ENCODE data around the gene MLLT10. TPM values are rescaled to one million over a fixed set of nuclear protein-coding genes. Genes with fewer than 3 reads are reported as not detected.

The MLLT10 gene
- total RNA-seq, 1 donor from 2014 or later: 49.1 TPM

DNA sequence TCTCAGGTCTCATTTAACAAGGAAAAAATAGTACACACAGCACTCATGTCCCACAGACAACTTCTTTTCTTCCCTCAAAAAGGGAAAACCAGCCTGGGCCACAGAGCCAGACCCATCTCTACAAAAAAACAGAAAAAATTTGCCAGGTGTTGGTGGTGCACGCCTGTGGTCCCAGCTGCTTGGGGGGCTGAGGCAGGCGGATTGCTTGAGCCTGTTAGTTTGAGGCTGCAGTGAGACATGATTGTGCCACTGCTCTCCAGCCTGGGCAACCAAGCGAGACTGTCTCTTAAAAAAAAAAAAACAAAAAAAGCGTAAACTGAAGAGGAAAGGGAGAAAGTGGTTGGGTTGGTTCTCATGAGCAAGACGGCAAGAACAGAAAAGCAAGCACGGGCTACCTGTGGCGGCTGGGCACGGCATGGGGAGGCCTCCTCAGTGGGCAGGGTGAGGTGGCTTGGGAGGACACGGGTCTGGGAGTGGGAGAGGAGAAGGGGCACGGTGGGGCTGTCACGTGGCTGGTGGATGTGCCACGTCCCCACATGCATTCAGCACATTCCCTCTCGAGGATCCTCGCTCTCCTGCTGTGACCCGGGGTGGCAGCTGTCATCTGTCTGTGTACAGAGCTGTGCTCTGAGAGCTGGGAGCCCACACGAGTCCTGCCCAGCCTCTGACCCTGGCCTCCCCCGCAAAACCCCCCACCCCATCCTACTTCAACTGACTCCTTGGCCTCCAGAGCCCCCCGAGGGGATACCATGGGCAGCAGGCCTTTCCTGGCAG is 219.7 kb downstream of the MLLT10 start:
- intact Hi-C loops (cut with micrococcal nuclease): no loop called here

DNA sequence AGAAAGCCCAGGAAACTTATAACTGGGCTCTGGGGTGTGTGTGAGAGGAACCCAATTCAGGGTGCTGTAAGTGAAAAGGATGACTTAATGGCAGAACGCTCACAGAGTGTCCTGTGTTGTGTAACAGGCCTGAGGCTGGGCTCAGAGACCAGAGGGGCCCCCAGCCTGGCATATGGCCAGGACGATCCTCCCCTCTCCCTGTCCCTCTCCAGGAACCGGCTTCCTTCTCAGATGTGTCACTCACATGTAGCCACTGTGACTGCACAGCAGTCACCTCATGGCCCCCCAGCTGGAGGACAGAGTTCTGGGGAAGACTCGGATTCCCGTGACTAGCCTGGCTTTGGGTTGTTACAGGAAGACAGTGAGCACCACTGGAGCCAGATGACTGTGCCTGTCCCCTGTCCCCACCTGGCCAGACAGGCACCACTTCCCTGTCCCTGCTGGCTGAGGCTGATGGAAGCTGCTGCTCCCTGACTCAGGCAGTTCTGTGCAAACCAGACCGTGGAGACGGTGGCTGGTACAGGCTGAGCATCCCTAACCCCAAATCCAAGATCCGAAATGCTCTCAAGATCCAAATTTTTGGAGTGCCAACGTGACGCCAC is 220.5 kb downstream of the MLLT10 start:
- intact Hi-C loops (cut with micrococcal nuclease): no loop called here

DNA sequence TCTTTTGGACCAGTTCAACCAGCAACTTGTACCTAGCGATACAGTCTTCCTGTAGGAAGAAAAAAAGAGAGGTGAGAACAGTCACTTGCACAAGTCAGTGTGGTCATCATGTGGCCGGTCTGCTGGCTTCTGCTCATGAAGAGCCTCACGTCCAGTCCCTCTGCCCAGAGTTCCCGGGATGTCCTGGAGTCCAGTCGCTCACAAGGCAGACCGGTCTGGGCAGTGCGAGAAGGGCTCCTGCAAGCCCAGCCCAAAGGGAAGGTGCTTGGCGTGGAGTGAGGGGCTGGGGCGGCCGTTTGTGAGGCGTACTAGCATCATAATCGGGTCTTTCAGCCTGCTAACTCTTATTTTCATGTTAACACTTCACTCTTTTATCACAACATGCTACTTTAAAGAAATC is 222.7 kb downstream of the MLLT10 start:
- intact Hi-C loops (cut with micrococcal nuclease): no loop called here

DNA sequence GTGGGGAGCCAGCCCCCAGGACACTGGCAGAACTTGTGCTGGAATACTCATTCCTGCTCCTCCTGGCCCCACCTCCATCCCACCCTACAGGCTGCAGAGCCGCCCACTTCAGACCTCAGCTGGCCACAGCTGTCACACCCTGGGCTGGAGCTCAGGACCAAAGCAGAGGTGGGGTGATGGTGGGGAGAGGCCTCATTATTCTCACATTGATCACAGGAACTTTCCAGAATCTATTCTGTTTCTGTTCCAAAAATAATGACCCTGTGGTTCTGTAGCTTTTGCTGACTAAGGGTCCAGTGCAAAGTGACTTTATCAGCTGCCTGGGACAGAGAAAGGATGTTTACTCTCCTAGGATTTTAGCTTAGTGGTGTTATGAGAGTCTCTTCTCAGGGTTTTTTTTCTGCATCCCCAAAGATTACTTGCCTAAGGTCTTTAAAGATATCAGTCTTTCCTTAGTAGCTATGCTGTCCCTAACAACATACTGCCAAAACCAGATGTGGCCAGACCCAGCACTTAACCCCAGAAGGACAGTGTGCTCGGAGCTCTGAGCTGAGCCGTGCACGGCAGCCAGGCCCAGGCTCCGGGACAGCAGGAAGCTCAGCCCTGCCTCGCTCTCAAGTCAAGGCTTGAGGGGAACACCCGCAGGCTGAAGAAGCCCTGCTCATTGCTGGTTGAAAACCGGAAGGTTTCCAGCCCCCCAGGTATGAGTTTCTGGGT is 223.3 kb downstream of the MLLT10 start:
- intact Hi-C loops (cut with micrococcal nuclease): no loop called here

DNA sequence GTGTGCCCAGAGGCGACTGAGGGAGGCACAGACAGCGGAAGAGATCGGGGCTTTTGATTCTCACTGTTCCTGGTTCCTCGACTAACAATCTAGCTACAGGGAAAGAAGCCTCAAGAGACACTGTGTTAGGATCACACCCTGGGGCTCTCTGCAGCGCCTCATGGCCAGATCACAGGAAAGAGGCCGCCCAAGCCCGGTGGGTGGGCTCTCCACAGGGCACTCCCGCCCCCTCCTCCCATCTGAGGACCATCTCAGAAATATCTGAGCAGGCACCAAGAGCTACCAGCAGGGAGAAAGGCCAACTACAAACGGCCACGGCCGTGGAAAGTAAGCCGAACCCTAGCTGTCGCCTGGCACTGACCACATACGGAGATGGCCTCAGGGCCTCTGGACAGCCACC is 224.2 kb downstream of the MLLT10 start:
- intact Hi-C loops (cut with micrococcal nuclease): no loop called here

DNA sequence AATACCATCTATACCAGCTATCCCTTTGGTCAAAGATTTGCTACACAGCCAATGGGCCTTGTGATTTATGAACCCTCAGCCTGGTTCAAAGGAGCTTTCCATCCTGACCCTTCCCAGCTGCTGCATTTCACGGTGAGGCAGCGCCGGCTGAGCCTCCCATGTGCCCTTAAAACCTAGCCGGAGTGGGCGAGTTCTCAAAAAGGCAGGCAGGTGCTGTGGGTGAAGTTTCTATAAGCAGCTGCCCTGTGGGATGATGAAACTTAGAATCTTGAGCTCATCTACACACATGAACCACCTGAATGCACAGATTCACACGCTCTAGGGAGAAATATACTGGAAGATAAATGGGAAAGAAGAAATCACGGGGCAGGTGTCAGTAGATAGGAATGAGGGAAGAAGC is 224.7 kb downstream of the MLLT10 start:
- intact Hi-C loops (cut with micrococcal nuclease): no loop called here

DNA sequence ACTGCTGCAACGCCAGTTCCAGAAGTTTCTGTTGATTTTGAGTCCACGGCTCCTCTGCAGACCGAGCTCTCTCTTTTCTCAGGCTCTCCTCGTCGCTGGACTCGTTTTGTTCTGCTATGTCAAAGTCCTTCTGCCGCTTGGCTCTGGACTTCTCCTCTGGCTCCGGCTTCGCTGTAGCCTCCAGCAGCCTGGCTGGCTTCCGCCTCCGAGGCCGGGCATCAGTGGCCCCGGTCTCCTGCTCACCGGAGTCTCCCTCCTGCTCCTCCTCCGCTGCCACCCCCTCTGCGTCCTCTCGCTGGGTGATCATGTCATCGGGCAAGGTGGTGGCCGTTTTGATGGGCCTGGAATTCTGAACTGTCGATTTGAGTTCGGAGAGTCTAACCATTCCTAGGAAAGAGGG is 225.2 kb downstream of the MLLT10 start:
- intact Hi-C loops (cut with micrococcal nuclease): no loop called here

DNA sequence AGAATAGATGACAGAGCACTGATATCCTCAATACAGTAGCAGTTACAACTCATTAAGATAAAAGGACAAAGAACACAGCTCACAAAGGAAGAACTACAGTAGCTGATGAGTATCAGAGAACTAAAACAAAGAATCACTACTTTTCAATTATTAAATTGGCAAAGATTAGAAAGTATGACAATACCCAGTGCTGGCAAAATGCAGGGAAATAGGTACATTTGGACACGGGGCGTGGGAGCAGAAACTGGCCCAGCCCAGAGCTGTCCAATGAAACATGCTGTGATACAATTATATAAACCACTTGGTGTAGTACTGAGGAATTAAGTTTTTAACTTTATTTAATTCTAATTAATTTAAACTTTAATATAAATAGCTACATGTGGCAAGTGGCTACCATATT is 226.3 kb downstream of the MLLT10 start:
- intact Hi-C loops (cut with micrococcal nuclease): no loop called here

DNA sequence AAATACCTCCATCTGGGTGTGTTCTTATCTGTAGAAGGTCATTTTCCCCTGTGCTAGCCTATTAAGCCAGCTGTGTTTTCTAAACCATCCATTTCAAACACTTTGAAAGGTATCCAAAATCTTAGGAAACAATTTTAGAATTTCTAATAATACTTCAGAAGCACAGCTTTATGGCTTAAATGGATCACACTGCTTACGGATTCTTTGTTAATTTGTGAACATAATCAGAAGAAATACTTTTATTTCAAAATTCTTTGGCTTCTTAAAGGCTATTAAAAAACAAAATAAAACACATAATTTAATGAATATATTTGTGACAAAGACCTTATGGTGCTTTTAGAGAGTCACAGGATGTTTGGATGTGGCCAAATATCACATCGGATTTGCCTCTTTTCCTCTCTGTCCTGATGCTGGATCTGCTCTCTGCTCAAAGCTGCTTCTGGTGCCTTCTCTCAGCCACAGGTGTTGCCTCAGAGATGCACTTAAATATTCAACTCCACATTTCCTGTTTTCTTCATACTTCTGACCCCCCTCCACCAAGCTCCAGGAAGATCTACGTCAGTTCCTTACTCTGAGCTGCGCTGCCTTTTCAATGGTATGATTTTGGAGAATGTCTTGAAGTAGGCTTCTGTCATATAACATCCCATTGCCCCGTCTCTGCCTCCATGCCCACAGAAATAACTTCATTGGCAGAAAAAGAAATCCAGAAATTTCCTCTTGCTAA is 230.6 kb downstream of the MLLT10 start:
- intact Hi-C loops (cut with micrococcal nuclease): loop anchor here (1.0 to 2.0 kb wide), 2 partner anchors 34 to 62 kb away; no protein-coding TSS in a partner anchor

DNA sequence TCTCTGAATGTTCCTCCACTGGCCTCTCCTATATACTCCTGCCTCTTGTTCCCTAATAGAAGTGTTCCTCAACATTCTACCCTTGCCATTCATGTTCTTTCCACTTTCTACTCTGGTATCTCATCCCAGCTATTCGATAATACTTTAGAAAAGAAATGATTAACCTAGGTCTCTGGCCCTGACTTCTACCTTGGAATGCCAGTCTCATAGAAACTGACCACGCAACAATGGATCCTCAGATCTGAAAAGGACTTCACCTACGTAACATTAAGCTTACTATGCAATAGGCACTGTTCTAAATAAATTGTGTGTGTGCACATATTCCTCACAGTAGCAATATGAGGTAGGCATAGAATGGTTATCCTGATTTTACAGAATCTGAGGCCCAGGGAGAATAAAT is 235.0 kb downstream of the MLLT10 start:
- intact Hi-C loops (cut with micrococcal nuclease): no loop called here

DNA sequence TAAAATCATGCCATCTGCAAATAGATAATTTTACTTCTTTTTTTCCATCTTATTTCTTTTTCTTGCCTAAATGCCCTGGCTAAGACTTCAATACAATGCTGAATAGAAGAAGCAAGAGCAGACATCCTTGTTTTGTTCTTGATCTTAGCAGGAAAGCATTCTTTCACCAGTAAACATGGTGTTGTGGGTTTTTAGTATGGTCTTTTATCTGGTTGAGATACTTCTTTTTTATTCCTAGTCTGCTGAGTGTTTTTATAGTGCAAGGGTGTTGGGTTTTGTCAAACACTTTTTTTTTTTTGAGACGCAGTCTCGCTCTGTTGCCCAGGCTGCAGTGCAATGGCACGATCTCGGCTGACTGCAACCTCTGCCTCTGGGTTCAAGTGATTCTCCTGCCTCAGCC is 237.2 kb downstream of the MLLT10 start:
- intact Hi-C loops (cut with micrococcal nuclease): no loop called here

DNA sequence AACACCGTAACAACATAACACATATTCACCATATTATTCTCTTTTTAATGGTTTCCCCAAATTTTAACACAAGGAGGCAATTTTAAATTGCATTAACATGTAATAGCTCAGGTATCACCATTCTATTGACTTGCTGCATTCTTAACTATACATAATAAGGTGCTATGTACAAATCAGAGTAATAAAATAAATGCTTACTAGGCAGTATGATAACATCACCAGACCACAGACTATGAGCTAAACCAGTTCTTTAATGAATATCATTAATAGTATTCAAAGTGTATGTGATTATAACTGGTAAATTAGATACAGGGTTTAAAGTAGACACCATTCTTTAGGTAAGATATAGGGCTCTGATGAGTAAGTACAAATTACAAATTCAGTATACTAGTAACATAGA is 242.9 kb downstream of the MLLT10 start:
- intact Hi-C loops (cut with micrococcal nuclease): loop anchor here (1.0 kb wide), 1 partner anchor 8 kb away; no protein-coding TSS in a partner anchor

DNA sequence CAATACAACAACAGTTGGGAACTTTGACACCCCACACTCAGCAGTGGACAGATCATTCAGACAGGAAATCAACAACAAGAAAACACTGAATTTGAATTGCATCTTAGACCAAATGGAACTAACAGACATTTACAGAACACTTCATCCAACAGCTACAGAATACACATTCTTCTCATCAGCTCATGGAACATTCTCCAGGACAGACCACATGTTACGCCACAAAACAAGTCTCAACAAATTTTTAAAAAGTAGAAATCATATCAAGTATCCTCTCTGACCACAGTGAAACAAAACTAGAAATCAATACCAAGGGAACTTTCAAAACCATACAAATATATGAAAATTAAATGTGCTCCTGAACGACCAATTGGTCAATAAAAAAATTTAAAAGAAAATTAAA is 257.2 kb downstream of the MLLT10 start:
- intact Hi-C loops (cut with micrococcal nuclease): no loop called here

Other genes with a start within 250 kb of the MLLT10 start
- gene SKIDA1, start 8.6 kb upstream of the MLLT10 start, total RNA-seq: 0.05 TPM in 1 of 2 replicates, not detected in the other